ENCODE results near the gene RBM28. TPM values are rescaled to one million over a fixed set of nuclear protein-coding genes. Genes with fewer than 3 reads are reported as not detected.

The RBM28 gene
- total RNA-seq, 1 donor from 2014 or later, result 20.9 TPM

- intact Hi-C loops (cut with DNase I), result no loop called here
- Histone ChIP-seq H3K36me3 (peaks cover 0 to 72% of the 10 kb centered on the region in 2 donors), H3K27me3 (no peaks in the 10 kb centered on the region), H3K4me3 (no peak overlapping the region), H3K4me1 (no peaks in the 10 kb centered on the region), H3K9me3 (no peaks in the 10 kb centered on the region), H3K27ac (no peak overlapping the region)
- TF ChIP-seq POLR2A (IDR thresholded peaks at IDR 0.05) (no peak), POLR2AphosphoS5 (IDR thresholded peaks at IDR 0.05; ENCODE audit: insufficient read depth in 1 of 2, low read depth in 1 of 2) (no peak)
- TF ChIP-seq, protein P1, sequence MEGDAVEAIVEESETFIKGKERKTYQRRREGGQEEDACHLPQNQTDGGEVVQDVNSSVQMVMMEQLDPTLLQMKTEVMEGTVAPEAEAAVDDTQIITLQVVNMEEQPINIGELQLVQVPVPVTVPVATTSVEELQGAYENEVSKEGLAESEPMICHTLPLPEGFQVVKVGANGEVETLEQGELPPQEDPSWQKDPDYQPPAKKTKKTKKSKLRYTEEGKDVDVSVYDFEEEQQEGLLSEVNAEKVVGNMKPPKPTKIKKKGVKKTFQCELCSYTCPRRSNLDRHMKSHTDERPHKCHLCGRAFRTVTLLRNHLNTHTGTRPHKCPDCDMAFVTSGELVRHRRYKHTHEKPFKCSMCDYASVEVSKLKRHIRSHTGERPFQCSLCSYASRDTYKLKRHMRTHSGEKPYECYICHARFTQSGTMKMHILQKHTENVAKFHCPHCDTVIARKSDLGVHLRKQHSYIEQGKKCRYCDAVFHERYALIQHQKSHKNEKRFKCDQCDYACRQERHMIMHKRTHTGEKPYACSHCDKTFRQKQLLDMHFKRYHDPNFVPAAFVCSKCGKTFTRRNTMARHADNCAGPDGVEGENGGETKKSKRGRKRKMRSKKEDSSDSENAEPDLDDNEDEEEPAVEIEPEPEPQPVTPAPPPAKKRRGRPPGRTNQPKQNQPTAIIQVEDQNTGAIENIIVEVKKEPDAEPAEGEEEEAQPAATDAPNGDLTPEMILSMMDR (IDR thresholded peaks at IDR 0.05), result no peak
- DNase-seq (ENCODE audit: extremely low spot score in 2 of 2), result no peak
Observed at GRCh38 chr7:128323459-128324367, 20.0 kb downstream of the RBM28 start.

DNA sequence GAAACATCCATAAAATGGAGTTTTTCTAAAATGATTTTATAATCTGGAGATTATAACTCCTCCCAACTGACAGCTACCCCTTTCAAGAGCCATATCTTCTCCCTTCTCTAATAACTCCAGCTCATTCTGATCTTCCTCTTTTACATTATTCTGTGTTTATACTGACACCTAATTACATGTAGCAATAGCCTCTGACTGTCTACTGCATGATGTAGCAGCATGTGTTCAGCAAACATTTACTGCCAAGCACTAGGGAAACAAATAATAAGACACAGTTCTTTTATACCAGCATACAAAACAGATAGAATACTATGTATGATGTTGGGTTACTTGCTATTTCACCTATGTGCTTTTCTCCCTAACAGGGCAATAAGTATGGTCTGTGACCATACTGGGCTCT is 20.7 kb downstream of the RBM28 start:
- Histone ChIP-seq H3K27ac (no peak overlapping the region), H3K4me1 (no peaks in the 10 kb centered on the region), H3K27me3 (no peaks in the 10 kb centered on the region), H3K36me3 (peaks cover 0 to 76% of the 10 kb centered on the region in 2 donors), H3K4me3 (no peak overlapping the region), H3K9me3 (no peaks in the 10 kb centered on the region)
- TF ChIP-seq, protein P1 (IDR thresholded peaks at IDR 0.05), result no peak
- TF ChIP-seq POLR2A (IDR thresholded peaks at IDR 0.05) (no peak), POLR2AphosphoS5 (IDR thresholded peaks at IDR 0.05; ENCODE audit: insufficient read depth in 1 of 2, low read depth in 1 of 2) (no peak)
- intact Hi-C loops (cut with DNase I), result no loop called here
- no peak for DNase-seq (ENCODE audit: extremely low spot score in 2 of 2)

DNA sequence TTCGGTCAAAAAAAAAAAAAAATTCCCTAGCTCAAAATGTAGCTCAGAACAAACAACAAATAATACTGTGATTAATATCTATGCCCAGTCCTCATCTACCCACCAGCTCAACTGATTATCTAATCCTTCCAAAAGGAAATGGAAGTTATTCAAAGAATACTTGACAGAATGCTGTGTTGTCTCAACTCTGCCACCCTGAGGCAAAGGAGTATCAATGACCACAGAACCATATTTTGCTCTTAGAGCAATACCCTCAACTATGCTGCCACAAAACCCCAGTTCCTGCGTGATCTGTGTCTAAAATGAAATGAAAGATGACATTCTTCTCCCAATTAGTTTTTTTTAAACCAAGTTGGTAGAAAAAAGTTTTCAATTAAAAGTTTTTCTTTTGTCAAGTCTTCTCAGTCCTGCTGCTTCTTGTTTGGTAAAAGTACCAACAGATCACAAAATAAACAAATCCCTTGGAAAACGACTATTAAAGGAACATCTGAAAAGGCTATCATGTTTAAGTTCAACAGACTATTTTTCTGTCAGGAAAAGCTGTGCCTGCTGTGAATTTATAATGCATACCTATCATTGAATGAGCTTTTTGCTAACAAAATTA is 21.6 kb downstream of the RBM28 start:
- DNase-seq (ENCODE audit: extremely low spot score in 2 of 2), result no peak
- H3K9me3 ChIP-seq, result no peaks in the 10 kb centered on the region
- no peak overlapping the region for H3K4me3 ChIP-seq
- peaks cover 0 to 82% of the 10 kb centered on the region in 2 donors for H3K36me3 ChIP-seq
- TF ChIP-seq, protein P1 (IDR thresholded peaks at IDR 0.05), result no peak
- TF ChIP-seq POLR2AphosphoS5 (IDR thresholded peaks at IDR 0.05; ENCODE audit: insufficient read depth in 1 of 2, low read depth in 1 of 2) (no peak), POLR2A (IDR thresholded peaks at IDR 0.05) (no peak)
- H3K4me1 ChIP-seq, result no peaks in the 10 kb centered on the region
- H3K27ac ChIP-seq, result no peak overlapping the region
- intact Hi-C loops (cut with DNase I), result no loop called here
- no peaks in the 10 kb centered on the region for H3K27me3 ChIP-seq

DNA sequence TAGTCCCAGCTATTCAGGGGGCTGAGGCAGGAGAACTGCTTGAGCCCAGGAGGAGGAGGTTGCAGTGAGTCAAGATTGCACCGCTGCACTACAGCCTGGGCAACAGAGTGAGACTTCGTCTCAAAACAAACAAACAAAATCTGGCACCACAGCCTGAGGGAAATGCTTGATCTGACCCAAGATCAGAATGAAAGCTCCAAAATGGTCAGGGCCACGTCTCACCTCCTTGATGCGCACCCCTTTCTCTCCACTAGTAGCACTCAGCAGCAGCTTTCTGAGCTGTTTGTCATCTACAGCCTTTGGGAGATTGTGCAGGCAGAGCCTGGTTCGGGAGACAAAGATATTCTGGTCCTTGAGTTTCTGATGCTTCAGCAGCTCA is 22.7 kb downstream of the RBM28 start:
- intact Hi-C loops (cut with DNase I), result no loop called here
- Histone ChIP-seq H3K4me1 (no peaks in the 10 kb centered on the region), H3K9me3 (no peaks in the 10 kb centered on the region), H3K36me3 (peaks cover 0 to 86% of the 10 kb centered on the region in 2 donors), H3K27ac (no peak overlapping the region), H3K27me3 (no peaks in the 10 kb centered on the region), H3K4me3 (no peak overlapping the region)
- no peak for DNase-seq (ENCODE audit: extremely low spot score in 2 of 2)
- TF ChIP-seq, protein P1 (IDR thresholded peaks at IDR 0.05), result no peak
- TF ChIP-seq POLR2A (IDR thresholded peaks at IDR 0.05) (no peak), POLR2AphosphoS5 (IDR thresholded peaks at IDR 0.05; ENCODE audit: insufficient read depth in 1 of 2, low read depth in 1 of 2) (no peak)

GRCh38 chr7:128318691-128319090 is 25.0 kb downstream of the RBM28 start:
- intact Hi-C loops (cut with DNase I), result no loop called here
- H3K9me3 ChIP-seq, result no peaks in the 10 kb centered on the region
- no peak for DNase-seq (ENCODE audit: extremely low spot score in 2 of 2)
- no peaks in the 10 kb centered on the region for H3K4me1 ChIP-seq
- H3K27me3 ChIP-seq, result no peaks in the 10 kb centered on the region
- peaks cover 4 to 88% of the 10 kb centered on the region in 2 donors for H3K36me3 ChIP-seq
- H3K27ac ChIP-seq, result no peak overlapping the region
- H3K4me3 ChIP-seq, result no peak overlapping the region
- TF ChIP-seq, protein P1 (IDR thresholded peaks at IDR 0.05), result no peak
- no peak for TF ChIP-seq POLR2AphosphoS5 (IDR thresholded peaks at IDR 0.05; ENCODE audit: insufficient read depth in 1 of 2, low read depth in 1 of 2)
- no peak for TF ChIP-seq POLR2A (IDR thresholded peaks at IDR 0.05)
